Glutamatergic neuron (in vitro differentiated cells): Measurements from ENCODE around the gene RAB8B. TPM values are rescaled to one million over a fixed set of nuclear protein-coding genes. Genes with fewer than 3 reads are reported as not detected.

Source experiments
- DNase-seq: peaks from one replicate; pipeline ENCODE4 v3.0.0; 2022
- H3K27ac Mint-ChIP-seq: one replicate; pipeline ENCODE4 v1.8.0; 2020; ENCODE audit warnings: mild to moderate bottlenecking, mixed read lengths, inconsistent platforms; ENCODE audit not compliant: unreplicated experiment
- H3K27me3 Mint-ChIP-seq: one replicate; pipeline ENCODE4 v1.8.0; 2020; ENCODE audit warnings: mild to moderate bottlenecking, moderate library complexity, mixed read lengths, inconsistent platforms; ENCODE audit not compliant: unreplicated experiment
- H3K36me3 Mint-ChIP-seq: one replicate; pipeline ENCODE4 v1.8.0; 2020; ENCODE audit warnings: mild to moderate bottlenecking, mixed read lengths, inconsistent platforms; ENCODE audit not compliant: unreplicated experiment
- H3K4me1 Mint-ChIP-seq: one replicate; pipeline ENCODE4 v1.8.0; 2020; ENCODE audit warnings: mild to moderate bottlenecking, low read depth, mixed read lengths, inconsistent platforms; ENCODE audit not compliant: unreplicated experiment
- H3K4me3 Mint-ChIP-seq: one replicate; pipeline ENCODE4 v1.8.0; 2020; ENCODE audit warnings: mild to moderate bottlenecking, mixed read lengths, inconsistent platforms; ENCODE audit not compliant: unreplicated experiment
- H3K9me3 Mint-ChIP-seq: one replicate; pipeline ENCODE4 v1.8.0; 2020; ENCODE audit warnings: mild to moderate bottlenecking, moderate library complexity, mixed read lengths, inconsistent platforms; ENCODE audit not compliant: unreplicated experiment
- CTCF ChIP-seq: fragments of 200-600 bp; sonication (generic); IDR thresholded peaks from one replicate; pipeline ENCODE4 v1.5.0; 2021; ENCODE audit not compliant: partially characterized antibody, unreplicated experiment
- total RNA-seq: library from RNA; stranded (reverse); fragmentation: NEBNext Ultra II Directional; extraction: Animal tissue kit (Norgen Biotek cat#: 25700); gene quantifications from one replicate; pipeline ENCODE4 v1.2.1, GENCODE V29; 2021; ENCODE audit not compliant: unreplicated experiment

RAB8B gene
- total RNA-seq, 1 donor from 2014 or later = 70.4 TPM

GRCh38 chr15:63283126-63283525 is 93.7 kb downstream of the RAB8B start:
- no peak for TF ChIP-seq CTCF
- H3K27ac Mint-ChIP-seq = no peak overlapping the region
- H3K9me3 Mint-ChIP-seq = no peaks in the 10 kb centered on the region
- no peaks in the 10 kb centered on the region for H3K27me3 Mint-ChIP-seq
- no peak overlapping the region for H3K4me3 Mint-ChIP-seq
- H3K4me1 Mint-ChIP-seq = peaks cover 2% of the 10 kb centered on the region
- no peak for DNase-seq
- no peaks in the 10 kb centered on the region for H3K36me3 Mint-ChIP-seq

GRCh38 chr15:63284335-63284734 is 94.9 kb downstream of the RAB8B start:
- TF ChIP-seq CTCF = no peak
- no peaks in the 10 kb centered on the region for H3K27me3 Mint-ChIP-seq
- no peaks in the 10 kb centered on the region for H3K4me1 Mint-ChIP-seq
- no peaks in the 10 kb centered on the region for H3K9me3 Mint-ChIP-seq
- H3K36me3 Mint-ChIP-seq = no peaks in the 10 kb centered on the region
- DNase-seq = no peak
- no peak overlapping the region for H3K27ac Mint-ChIP-seq
- H3K4me3 Mint-ChIP-seq = no peak overlapping the region

GRCh38 chr15:63287109-63287508 is 97.7 kb downstream of the RAB8B start:
- H3K4me3 Mint-ChIP-seq = no peak overlapping the region
- H3K9me3 Mint-ChIP-seq = no peaks in the 10 kb centered on the region

GRCh38 chr15:63288342-63288741 is 98.9 kb downstream of the RAB8B start:
- Mint-ChIP-seq H3K36me3 (no peaks in the 10 kb centered on the region), H3K4me3 (no peak overlapping the region), H3K27me3 (no peaks in the 10 kb centered on the region), H3K9me3 (no peaks in the 10 kb centered on the region), H3K4me1 (no peaks in the 10 kb centered on the region), H3K27ac (no peak overlapping the region)
- TF ChIP-seq CTCF = no peak
- no peak for DNase-seq

More at GRCh38 chr15:63287109-63287508, 97.7 kb downstream of the RAB8B start:
- Mint-ChIP-seq H3K4me1 (no peaks in the 10 kb centered on the region), H3K36me3 (no peaks in the 10 kb centered on the region), H3K27ac (no peak overlapping the region), H3K27me3 (no peaks in the 10 kb centered on the region)
- DNase-seq = no peak
- TF ChIP-seq CTCF = no peak

GRCh38 chr15:63288778-63289378 is 99.5 kb downstream of the RAB8B start:
- no peaks in the 10 kb centered on the region for H3K36me3 Mint-ChIP-seq
- H3K27ac Mint-ChIP-seq = no peak overlapping the region
- no peak for TF ChIP-seq CTCF
- H3K27me3 Mint-ChIP-seq = no peaks in the 10 kb centered on the region
- H3K4me1 Mint-ChIP-seq = no peaks in the 10 kb centered on the region
- DNase-seq = no peak
- H3K4me3 Mint-ChIP-seq = no peak overlapping the region
- no peaks in the 10 kb centered on the region for H3K9me3 Mint-ChIP-seq
